BLaER1 treated with 17β-estradiol and CSF1 and Interleukin-3, amounts not matched to agents 10 nM and 100 nM (cell line): ENCODE data around the gene IL34.

ENCODE experiments used
- H3K27ac ChIP-seq, 11 experiments: shearing (Covaris generic); formaldehyde crosslinking; 2 replicates each; pipeline ENCODE4 v1.8.1; 2022
- H3K27me3 ChIP-seq, 11 experiments: shearing (Covaris generic); formaldehyde crosslinking; 2 replicates each; pipeline ENCODE4 v1.8.1; 2022
- H3K36me3 ChIP-seq, 11 experiments: shearing (Covaris generic); formaldehyde crosslinking; 2 replicates each; pipeline ENCODE4 v1.8.1; 2022
- H3K4me1 ChIP-seq, 10 experiments: shearing (Covaris generic); formaldehyde crosslinking; 2 replicates each; pipeline ENCODE4 v1.8.1; 2022
- H3K4me2 ChIP-seq, 11 experiments: shearing (Covaris generic); formaldehyde crosslinking; 2 replicates each; pipeline ENCODE4 v1.8.1; 2022
- H3K4me3 ChIP-seq, 10 experiments: shearing (Covaris generic); formaldehyde crosslinking; 2 replicates each; pipeline ENCODE4 v1.8.1; 2022
- H3K9ac ChIP-seq, 11 experiments: shearing (Covaris generic); formaldehyde crosslinking; 2 replicates each; pipeline ENCODE4 v1.8.1; 2022
- H3K9me3 ChIP-seq, 11 experiments: shearing (Covaris generic); formaldehyde crosslinking; replicated peaks in 1 of 11; 2 replicates each; pipeline ENCODE4 v1.8.1; 2022
- H4K20me1 ChIP-seq, 11 experiments: shearing (Covaris generic); formaldehyde crosslinking; 2 replicates each; pipeline ENCODE4 v1.8.1; 2022
- Cebpa-rat ChIP-seq, 11 experiments: shearing (Covaris generic); IDR thresholded peaks; 2 replicates each; pipeline ENCODE4 v1.8.1; 2022

The IL34 gene

DNA sequence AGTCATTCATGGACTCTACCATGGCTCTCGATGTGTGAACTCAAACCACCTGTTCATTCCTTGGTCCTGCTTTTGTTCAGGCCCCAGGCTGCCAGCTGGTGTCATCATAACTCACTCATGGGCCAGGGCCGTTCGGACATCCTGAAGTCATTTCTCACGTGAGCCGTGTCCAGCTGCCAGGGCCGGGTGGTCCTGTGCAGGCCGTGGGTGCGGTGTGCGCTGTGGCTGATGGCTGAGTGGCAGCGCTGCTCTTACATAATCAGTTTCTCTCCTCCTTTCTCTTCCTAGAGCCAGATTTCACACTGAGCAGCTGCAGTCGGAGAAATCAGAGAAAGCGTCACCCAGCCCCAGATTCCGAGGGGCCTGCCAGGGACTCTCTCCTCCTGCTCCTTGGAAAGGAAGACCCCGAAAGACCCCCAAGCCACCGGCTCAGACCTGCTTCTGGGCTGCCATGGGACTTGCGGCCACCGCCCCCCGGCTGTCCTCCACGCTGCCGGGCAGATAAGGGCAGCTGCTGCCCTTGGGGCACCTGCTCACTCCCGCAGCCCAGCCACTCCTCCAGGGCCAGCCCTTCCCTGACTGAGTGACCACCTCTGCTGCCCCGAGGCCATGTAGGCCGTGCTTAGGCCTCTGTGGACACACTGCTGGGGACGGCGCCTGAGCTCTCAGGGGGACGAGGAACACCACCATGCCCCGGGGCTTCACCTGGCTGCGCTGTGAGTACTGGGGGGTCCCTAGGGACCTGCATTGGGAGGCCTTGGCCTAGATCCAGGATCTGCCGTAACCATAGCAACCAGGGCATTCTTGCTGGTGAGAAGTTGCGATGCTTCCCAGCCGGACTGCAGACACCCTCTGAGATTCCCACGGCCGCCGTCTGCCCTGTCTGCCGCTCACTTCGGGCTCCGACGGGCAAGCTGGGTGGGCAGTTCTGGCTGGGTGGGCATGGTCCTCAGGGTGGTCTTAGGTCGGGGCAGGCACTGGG lies at the start of gene IL34:
Gene IL34, plus strand, starts transcription at position 300 of the 982 bp plus-strand sequence. Its CDS starts 389 bp downstream, at position 689.
- Histone ChIP-seq H3K36me3 (no peaks in the 10 kb centered on the region), H3K4me2 (no peak within 1 kb of the TSS), H3K27ac (no peak within 1 kb of the TSS), H4K20me1 (no peaks in the 10 kb centered on the region), H3K9me3 (no peaks in the 10 kb centered on the region), H3K4me1 (peaks cover 0 to 3% (median 0%) of the 10 kb centered on the region in 10 experiments; a peak in 1 of 20 replicates), H3K27me3 (no peaks in the 10 kb centered on the region), H3K4me3 (no peak within 1 kb of the TSS), H3K9ac (no peak within 1 kb of the TSS)
- TF ChIP-seq Cebpa-rat (IDR thresholded peaks at IDR 0.05) = no peak

DNA sequence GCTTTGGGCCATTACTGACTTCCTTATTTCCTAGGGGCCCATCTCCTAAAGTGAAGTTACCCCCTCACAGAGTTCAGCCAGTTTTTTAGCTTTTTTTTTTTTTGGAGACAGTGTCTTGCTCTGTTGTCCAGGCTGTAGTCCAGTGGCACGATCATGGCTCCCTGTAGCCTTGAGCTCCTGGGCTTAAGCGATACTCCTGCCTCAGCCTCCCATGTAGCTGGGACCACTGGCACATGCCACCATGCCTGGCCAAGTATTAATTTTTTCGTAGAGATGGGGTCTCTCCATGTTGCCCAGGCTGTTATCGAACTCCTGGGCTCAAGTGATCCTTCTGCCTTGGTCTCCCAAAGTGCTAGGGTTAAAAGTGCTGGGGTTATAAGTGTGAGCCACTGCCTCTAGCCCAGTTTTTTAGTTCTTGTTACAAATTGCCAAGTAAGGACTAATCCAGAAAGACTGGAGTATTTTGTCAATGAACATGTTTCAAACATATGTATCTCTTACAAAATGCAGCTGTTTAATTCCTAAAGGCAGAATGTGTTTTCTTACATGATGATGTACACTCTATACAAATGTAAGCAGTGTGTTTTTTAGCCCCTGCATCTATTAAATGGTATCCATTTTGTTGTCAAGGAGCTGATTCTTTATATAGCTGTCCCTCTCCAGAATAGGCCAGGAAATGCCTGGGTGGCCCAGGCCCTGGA lies 49.1 kb upstream of the IL34 start:
- Histone ChIP-seq H3K4me3 (no peak overlapping the region), H3K9ac (no peak overlapping the region), H4K20me1 (no peaks in the 10 kb centered on the region), H3K27ac (no peak overlapping the region), H3K27me3 (no peaks in the 10 kb centered on the region), H3K4me2 (no peak overlapping the region), H3K36me3 (no peaks in the 10 kb centered on the region), H3K4me1 (peaks cover 0 to 3% (median under 1%) of the 10 kb centered on the region in 10 experiments; a peak in 8 of 20 replicates), H3K9me3 (no peaks in the 10 kb centered on the region)
- no peak for TF ChIP-seq Cebpa-rat (IDR thresholded peaks at IDR 0.05)

DNA sequence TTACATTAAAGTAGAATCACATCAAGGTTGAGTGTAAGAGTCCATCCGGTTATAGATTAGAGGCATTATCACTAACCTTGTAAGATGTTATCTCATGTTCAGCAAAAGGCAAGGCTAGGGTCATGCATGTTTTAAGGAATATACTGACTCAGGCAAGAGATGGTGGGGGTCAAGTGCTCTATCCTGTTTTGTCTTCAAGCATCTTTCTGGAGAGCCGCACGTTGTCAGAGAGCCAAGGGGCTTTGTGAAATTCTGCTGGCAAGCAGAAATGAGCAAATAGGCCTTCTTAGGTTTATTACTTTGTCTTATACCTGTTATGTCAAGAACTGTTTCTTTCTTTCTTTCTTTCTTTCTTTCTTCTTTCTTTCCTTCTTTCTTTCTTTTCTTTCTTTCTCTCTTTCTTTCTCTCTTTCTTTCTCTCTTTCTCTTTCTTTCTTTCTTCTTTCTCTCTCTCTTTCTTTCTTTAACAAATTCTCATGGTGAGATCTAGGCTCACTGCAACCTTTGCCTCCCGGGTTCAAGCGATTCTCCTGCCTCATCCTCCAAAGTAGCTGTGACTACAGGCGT lies 47.3 kb upstream of the IL34 start:
- Histone ChIP-seq H4K20me1 (no peaks in the 10 kb centered on the region), H3K9me3 (no peaks in the 10 kb centered on the region), H3K36me3 (no peaks in the 10 kb centered on the region), H3K9ac (no peak overlapping the region), H3K27me3 (no peaks in the 10 kb centered on the region), H3K4me3 (no peak overlapping the region), H3K27ac (no peak overlapping the region), H3K4me1 (no peaks in the 10 kb centered on the region), H3K4me2 (no peak overlapping the region)
- no peak for TF ChIP-seq Cebpa-rat (IDR thresholded peaks at IDR 0.05)

DNA sequence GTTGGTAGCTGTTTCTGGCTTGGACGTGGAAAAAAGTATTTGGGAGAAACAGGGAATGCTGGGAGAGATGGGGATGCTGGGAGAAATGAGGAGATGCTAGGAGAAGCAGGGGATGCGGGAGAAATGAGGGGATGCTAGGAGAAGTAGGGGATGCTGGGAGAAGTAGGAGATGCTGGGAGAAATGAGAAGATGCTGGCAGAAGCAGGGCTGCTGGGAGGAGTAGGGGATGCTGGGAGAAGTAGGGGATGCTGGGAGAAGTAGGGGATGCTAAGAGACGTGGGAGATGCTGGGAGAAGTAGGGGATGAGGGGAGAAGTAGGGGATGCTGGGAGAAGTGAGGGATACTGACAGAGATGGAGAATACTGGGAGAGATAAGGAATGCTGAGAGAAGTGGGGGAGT lies 45.6 kb upstream of the IL34 start:
- no peaks in the 10 kb centered on the region for H3K27me3 ChIP-seq
- no peaks in the 10 kb centered on the region for H4K20me1 ChIP-seq
- no peak overlapping the region for H3K27ac ChIP-seq
- no peak for TF ChIP-seq Cebpa-rat (IDR thresholded peaks at IDR 0.05)
- H3K4me1 ChIP-seq = no peaks in the 10 kb centered on the region
- H3K4me2 ChIP-seq = no peak overlapping the region
- H3K9me3 ChIP-seq = no peaks in the 10 kb centered on the region
- no peak overlapping the region for H3K9ac ChIP-seq
- H3K36me3 ChIP-seq = no peaks in the 10 kb centered on the region
- no peak overlapping the region for H3K4me3 ChIP-seq

DNA sequence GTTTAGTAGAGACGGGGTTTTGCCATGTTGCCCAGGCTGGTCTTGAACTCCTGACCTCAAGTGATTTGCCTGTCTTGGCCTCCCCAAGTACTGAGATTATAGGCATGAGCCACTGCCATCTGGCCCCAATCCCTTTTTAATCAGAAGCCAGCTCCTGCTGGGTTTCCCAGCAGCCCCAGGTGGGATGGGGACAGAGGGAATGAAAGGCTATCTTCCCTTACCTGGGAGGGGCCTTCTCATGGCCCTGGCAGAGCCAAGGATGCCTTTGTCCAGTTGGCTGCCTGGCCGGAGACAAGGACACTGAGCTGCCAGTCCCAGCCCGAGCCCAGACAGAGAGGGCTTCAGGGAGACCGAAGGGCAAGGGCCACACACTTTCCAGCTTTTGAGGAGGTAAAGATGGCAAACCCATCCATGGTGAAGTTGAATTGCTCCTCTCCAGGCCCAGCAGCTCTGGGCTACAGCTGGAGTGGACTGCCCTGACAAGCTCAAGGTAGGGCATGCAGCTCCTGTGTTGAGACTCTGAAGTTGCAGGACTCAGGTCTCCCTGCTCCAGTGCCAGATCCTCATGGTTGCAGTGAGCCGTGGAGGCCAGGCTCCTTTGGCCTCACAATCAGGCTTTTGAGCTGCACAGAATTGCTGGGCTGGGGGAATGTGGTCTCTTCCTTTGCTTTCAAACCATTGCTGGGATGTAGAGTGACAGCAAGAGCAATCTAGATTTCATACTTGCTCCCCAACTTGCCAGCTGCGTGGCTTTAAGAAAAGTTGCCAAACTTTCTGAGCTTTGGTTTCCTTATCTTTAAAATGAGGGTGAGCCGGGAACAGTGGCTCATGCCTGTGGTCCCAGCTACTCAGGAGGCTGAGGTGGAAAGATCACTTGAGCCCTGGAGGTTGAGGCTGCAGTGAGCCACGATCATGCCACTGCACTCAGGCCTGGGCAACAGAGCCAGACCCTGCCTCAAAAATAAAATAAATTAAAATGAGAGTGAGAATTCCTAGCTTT lies 44.5 kb upstream of the IL34 start:
- TF ChIP-seq Cebpa-rat (IDR thresholded peaks at IDR 0.05) = no peak
- Histone ChIP-seq H3K27ac (no peak overlapping the region), H3K4me1 (no peaks in the 10 kb centered on the region), H3K36me3 (no peaks in the 10 kb centered on the region), H3K9ac (no peak overlapping the region), H3K4me3 (no peak overlapping the region), H3K9me3 (no peaks in the 10 kb centered on the region), H3K4me2 (no peak overlapping the region), H3K27me3 (no peaks in the 10 kb centered on the region), H4K20me1 (no peaks in the 10 kb centered on the region)

DNA sequence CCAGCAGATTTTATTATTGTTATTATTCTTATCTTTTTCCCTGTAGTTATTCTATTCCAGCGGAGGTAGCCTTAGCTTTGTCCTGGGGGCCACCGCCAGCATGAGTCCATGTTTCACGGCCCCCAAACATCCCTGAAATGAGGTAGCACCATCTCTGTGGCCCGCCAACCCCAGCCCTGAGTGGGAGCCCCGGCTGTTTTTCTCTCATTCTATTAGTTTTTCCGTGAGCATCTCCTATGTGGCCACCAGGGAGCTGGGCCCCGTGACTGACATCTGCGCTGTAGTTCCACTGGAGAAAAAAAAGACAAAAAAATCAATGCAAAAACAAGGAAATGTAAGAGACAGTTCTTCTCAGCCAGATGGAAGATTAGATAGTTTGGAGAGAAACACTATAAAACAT lies 43.5 kb upstream of the IL34 start:
- H3K4me2 ChIP-seq = no peak overlapping the region
- TF ChIP-seq Cebpa-rat (IDR thresholded peaks at IDR 0.05) = no peak
- no peaks in the 10 kb centered on the region for H3K4me1 ChIP-seq
- H3K27me3 ChIP-seq = no peaks in the 10 kb centered on the region
- H3K27ac ChIP-seq = no peak overlapping the region
- H3K36me3 ChIP-seq = no peaks in the 10 kb centered on the region
- no peaks in the 10 kb centered on the region for H4K20me1 ChIP-seq
- no peaks in the 10 kb centered on the region for H3K9me3 ChIP-seq
- no peak overlapping the region for H3K9ac ChIP-seq
- H3K4me3 ChIP-seq = no peak overlapping the region

DNA sequence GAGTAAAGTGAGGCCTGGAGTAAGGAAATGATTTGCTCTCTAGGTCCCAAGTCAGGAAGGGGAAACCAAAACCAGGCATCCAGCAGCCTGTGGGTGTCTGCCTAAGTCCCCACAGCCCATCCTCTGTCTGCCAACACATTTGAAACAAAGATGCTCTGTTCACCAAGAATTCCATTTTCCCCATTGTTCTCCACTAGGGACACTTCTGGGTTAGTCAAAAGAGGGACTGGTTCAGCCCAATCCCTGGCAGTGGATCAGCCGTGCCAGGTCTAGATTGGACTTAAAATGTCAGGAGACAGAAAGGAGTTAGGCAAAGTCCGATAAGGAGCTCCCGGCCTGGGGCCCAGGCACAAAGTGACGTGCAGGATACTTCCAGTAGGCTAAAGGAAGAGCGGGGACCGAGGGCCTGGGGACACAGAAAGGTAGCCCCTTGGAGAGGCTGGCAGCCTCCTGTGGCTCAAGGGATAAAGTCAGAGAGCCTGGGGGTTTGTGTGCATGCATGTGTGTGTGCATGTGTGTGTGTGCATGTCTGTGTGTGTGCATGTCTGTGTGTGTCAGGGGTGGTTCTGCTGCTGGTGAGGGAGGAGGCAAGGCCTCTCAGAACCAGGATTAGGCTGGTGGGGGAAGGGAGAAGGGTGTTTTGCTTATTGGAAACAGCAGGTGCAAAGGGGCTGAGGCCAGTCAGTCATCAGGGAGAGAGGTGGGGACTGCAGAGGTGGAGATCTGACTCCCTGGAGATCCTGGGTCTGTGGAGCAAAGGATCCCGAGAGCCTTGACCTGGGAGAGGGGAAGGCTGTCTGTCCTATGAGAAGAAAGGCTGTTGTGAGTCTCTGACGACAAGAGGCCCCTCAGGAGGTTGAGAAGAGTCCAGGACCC lies 41.7 kb upstream of the IL34 start:
- H4K20me1 ChIP-seq = no peaks in the 10 kb centered on the region

DNA sequence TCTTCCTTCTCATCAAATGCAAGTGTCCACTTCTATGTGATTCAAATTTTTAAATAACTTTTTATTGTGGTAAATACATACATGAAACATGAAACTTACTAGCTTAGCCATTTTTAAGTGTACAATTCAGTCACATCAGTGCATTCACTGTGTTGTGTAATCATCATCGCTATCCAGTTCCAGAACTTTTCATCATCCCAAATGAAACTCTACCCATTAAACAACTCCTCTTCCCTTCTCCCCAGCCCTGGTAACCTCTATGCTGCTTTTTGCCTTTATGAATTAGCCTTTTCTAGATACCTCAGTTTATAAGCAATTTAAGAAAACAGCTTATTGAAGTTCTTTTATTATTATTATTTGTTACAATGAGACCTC lies 41.1 kb upstream of the IL34 start:
- no peak overlapping the region for H3K4me3 ChIP-seq

More for the DNA sequence above, 41.7 kb upstream of the IL34 start:
- Histone ChIP-seq H3K9me3 (no peaks in the 10 kb centered on the region), H3K36me3 (no peaks in the 10 kb centered on the region), H3K9ac (no peak overlapping the region), H3K4me2 (no peak overlapping the region), H3K4me3 (no peak overlapping the region), H3K27ac (no peak overlapping the region), H3K27me3 (no peaks in the 10 kb centered on the region), H3K4me1 (no peaks in the 10 kb centered on the region)
- no peak for TF ChIP-seq Cebpa-rat (IDR thresholded peaks at IDR 0.05)

More for the DNA sequence above, 41.1 kb upstream of the IL34 start:
- Histone ChIP-seq H3K9ac (no peak overlapping the region), H3K27me3 (no peaks in the 10 kb centered on the region), H3K4me2 (no peak overlapping the region), H4K20me1 (no peaks in the 10 kb centered on the region), H3K9me3 (no peaks in the 10 kb centered on the region), H3K4me1 (no peaks in the 10 kb centered on the region), H3K36me3 (no peaks in the 10 kb centered on the region), H3K27ac (no peak overlapping the region)
- no peak for TF ChIP-seq Cebpa-rat (IDR thresholded peaks at IDR 0.05)
